Activated gamma-delta T cell (primary cell): ENCODE results near the gene C1orf74.
A peak's percentile ranks its signal among the peaks of the same experiment; 100 is the strongest.

Experiments used
- DNase-seq: peaks from one replicate; lab custom pipeline; 2025; lab: John Stamatoyannopoulos, UW

The C1orf74 gene

GRCh38 chr1:209770636-209771415, 13.5 kb downstream of the C1orf74 start:
- no peak for DNase-seq

GRCh38 chr1:209769971-209770370, 14.4 kb downstream of the C1orf74 start:
- DNase-seq, result no peak

DNA sequence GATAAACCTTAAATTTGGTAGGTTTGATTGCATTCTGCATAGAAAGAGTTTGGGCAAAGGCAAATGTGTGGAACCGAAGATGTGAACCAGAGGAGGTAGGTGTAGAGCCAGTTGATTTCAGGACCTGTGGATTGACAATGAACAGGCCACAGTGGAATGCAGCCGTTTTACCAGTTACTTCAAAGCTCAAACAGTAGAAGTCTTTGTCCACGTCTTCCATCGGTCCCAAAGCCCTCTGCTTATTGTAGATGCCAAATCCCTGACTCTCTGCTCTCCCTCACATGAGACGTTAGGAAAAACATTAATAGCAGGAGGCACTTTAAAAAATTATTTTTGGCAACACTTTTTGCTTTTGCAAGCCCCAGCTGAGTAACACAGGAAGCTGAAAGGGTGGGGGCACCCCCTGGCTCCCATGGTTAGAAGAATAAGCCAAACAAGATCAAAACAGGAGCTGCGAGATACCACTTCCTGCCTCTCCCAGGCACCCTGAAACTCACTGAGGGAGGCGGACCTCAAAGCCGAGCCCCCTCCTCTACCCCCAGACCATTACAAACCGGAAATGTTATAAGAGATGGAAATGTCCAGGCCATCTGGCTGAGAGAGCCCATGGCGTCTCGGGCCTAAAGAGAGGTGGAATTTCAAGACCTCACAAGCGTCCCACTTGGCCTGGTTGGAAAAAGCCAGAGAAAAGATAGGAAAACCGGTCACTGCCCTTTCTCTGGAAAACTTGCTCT, 15.0 kb downstream of the C1orf74 start:
- DNase-seq, result no peak

DNA sequence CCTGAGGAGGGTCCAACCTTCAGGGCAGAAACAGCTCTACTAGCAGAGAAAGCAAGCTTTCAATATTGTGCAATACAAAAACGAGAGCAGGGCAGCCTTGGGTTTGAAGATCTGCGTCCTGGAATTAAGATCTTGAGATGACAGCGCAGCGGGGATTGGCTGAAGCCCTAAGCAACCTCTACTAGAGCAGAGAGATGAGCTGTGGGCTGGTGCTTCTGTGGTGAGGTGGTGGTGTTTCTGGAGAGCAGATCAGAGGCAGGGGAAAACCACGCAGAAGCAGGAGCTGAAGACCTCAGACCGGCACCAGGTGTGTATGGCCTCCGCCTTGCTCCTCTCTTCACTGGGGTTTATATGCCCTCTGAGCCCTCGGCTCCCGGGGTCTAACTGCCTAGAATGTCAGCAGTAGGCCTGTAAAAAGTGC, 16.0 kb downstream of the C1orf74 start:
- DNase-seq, result no peak

- no peak for DNase-seq
Observed at GRCh38 chr1:209767706-209768105, 16.7 kb downstream of the C1orf74 start.

GRCh38 chr1:209767096-209767495, 17.3 kb downstream of the C1orf74 start:
- no peak for DNase-seq

- no peak for DNase-seq
Observed at GRCh38 chr1:209766051-209766450, 18.3 kb downstream of the C1orf74 start.

- DNase-seq, result no peak
Observed at GRCh38 chr1:209761011-209761635, 23.2 kb downstream of the C1orf74 start.

DNA sequence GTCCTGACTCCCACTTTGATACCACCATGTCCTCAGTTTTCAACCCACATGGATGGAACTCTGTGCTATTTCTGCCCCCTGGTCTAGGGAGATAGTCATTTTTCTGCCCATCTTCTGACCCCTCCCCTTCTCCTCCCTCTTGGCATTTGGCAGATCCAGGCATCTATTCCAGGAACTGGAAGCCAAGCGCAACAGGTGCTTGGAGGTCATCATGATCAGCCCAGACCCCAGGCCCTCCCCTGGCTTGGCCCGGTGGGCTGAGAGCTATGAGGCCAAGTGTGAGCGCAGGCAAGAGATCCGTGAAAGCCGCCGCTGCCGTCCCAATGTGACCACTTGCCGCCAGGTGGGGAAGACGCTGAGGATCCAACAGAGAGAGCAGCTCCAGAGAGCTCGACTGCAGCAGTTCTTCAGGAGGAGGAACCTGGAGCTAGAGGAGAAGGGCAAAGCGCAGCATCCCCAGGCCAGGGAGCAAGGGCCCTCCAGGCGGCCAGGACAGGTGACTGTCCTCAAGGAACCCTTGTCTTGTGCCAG, 24.5 kb downstream of the C1orf74 start:
- no peak for DNase-seq

DNA sequence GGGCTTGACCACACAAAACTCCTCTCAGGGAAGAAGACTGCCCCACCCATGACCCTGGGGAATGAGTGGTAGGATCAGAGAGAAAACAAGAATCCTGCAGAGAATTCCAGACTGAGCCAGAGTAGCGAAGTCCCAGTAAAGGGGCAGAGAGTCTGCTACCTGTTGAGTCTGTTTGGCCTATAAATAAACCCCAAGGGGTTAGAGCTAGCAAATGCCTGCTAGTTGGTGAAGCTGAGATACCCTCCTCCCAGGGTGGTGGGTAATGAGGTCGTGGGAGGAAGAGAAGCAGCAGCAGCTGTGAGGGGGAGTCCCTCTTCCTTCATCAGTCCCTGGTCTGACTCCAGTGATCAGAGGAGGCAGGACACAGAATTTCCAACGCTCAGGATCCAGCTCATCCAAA, 26.0 kb downstream of the C1orf74 start:
- no peak for DNase-seq

- DNase-seq, result no peak
Observed at GRCh38 chr1:209756615-209757445, 27.5 kb downstream of the C1orf74 start.

- DNase-seq, result no peak
Observed at GRCh38 chr1:209755926-209756614, 28.3 kb downstream of the C1orf74 start, which contains the start of gene TRAF3IP3. Gene TRAF3IP3 (plus strand): TSS chr1:209756053. CDS start chr1:209760040, 3,987 bp downstream.

DNA sequence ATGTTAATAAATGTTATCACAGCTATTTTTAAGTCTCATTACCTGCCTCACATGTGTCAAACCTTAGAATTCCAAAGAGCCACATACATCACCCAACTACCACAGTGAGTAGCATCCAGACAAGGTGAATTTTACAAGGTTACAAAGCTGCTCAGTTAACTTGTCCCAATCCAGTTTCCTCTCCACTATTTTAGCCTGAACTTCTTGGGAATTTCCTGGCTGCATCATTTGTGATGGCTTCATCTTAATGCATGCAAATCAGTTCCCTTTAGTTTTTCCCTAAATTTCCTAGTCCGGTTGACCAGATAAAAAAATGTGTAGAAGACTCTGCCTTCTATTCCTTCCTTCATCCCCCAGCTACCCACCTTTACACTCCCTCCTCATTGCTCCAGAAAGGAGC, 29.1 kb downstream of the C1orf74 start:
- no peak for DNase-seq

GRCh38 chr1:209752890-209753289, 31.5 kb downstream of the C1orf74 start:
- no peak for DNase-seq

- DNase-seq, result no peak
Observed at GRCh38 chr1:209751627-209752231, 32.6 kb downstream of the C1orf74 start.

DNA sequence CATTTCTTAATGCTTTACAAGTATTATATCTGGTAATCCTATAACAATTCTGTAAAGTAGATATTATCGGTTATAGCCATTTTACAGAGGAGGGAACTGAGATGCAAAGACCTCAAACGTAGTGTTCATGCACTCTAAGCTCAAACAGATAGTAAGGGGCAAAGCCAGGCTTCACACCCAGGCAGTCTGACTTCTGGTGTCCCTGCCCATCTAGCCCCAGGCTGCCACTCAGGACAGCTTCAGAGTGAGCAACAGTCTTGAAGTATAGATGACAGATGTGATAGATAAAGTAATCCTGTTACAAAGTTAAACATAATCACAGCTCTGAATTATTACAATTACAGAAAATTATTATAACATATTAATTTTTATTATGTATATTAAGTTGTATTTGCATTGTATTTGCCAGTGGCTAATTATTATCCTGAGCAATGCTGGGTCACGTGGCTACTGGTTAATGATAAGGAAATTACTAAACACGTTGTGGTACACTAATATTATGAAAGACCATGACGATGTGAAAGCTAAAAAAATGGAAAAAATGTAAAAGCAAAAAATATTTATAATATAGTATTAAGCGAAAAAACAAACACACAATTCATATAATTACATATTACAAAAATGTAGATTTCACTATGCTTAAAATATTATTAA, 34.6 kb downstream of the C1orf74 start:
- DNase-seq, result no peak

DNA sequence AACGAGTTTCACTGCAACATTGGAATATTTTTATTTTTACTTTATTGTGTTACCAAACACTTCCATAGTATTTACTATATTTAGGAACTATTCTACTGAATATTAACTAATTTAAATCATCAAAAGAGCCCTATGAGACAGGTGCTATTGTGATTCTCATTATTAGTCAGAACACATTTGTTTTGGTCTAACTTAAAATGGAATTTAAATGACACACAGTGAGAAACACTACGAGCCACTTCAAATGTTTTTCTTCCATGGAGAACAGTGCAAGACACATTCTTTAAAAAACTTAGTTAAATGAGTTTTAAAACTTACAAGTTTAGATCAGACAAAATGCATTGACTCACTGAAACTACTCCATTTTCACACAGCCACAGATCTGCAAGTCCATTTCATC, 35.2 kb downstream of the C1orf74 start:
- no peak for DNase-seq

- no peak for DNase-seq
Observed at GRCh38 chr1:209748620-209749019, 35.7 kb downstream of the C1orf74 start.

DNA sequence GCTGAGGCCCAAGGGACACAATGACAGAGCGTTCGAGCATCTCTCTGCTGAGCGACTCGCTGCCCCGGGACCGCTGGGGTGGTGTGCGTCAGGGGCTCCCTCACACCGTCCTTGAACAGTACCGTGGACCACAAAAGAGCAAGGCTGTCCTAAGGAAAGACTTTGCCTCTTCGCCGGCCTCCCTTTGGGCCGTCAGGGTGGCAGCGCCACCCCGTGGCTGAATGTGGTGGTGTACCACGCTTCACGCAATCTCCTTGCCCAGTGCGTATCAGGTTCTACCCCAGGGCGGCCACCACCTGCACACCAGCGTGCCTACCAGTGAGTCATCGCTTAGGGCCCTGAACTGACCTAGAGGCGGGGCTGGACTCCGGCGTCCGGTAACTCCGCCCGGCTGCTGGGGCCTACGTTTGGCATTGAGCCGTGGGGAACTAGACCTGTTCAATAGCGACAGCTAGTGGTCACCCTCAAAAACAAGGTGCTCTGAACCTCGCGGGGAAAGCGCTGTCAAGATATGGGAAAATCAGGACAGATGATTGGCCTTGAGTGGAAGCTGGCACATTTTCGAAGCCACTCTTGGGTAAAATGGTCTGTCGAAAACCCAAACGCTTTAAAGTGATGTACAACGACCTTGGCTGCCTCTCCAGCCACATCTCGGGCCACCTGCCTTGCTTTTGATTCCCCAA, 36.6 kb downstream of the C1orf74 start:
- DNase-seq, result peak; percentile 57
